A172 (cell line): Measurements from ENCODE around the gene SPATA20. TPM values are rescaled to one million over a fixed set of nuclear protein-coding genes. Genes with fewer than 3 reads are reported as not detected.

ENCODE experiments used
- DNase-seq: peaks from one replicate; pipeline ENCODE4 v3.0.0-alpha.2; 2015; ENCODE audit warnings: low spot score
- total RNA-seq: library from RNA; depleted of rRNA; stranded (reverse); fragments of >200 nt; shearing (Covaris generic); gene quantifications from 2 replicates; pipeline ENCODE4 v1.2.3, GENCODE V29; 2014

Gene SPATA20
- total RNA-seq, 1 experiment from 2014 or later = 80.7 TPM

GRCh38 chr17:50558941-50559614 is 12.1 kb downstream of the SPATA20 start:
- DNase-seq = no peak

- peak; percentile 52 for DNase-seq
Observed at GRCh38 chr17:50559674-50560184, 12.8 kb downstream of the SPATA20 start.

GRCh38 chr17:50560185-50560824 is 13.3 kb downstream of the SPATA20 start, which contains the start of gene CACNA1G:
Gene CACNA1G (plus strand): TSS chr17:50560715. CDS start chr17:50561460, 745 bp downstream.
- DNase-seq = peak; percentile 72

- no peak for DNase-seq
Observed at GRCh38 chr17:50560931-50561745, 14.2 kb downstream of the SPATA20 start.

GRCh38 chr17:50561746-50562141 is 14.8 kb downstream of the SPATA20 start:
- no peak for DNase-seq

GRCh38 chr17:50562242-50563091 is 15.5 kb downstream of the SPATA20 start:
- no peak for DNase-seq

- DNase-seq = no peak
Observed at GRCh38 chr17:50563092-50563511, 16.1 kb downstream of the SPATA20 start.

GRCh38 chr17:50564916-50565315 is 17.9 kb downstream of the SPATA20 start:
- DNase-seq = no peak

- no peak for DNase-seq
Observed at GRCh38 chr17:50565402-50566350, 18.7 kb downstream of the SPATA20 start.

- DNase-seq = no peak
Observed at GRCh38 chr17:50566886-50567285, 19.9 kb downstream of the SPATA20 start.

GRCh38 chr17:50568659-50569058 is 21.7 kb downstream of the SPATA20 start:
- no peak for DNase-seq

GRCh38 chr17:50569592-50569991 is 22.6 kb downstream of the SPATA20 start:
- DNase-seq = no peak

GRCh38 chr17:50570032-50570431 is 23.1 kb downstream of the SPATA20 start:
- no peak for DNase-seq

GRCh38 chr17:50570528-50570927 is 23.6 kb downstream of the SPATA20 start:
- DNase-seq = no peak

GRCh38 chr17:50571681-50572080 is 24.7 kb downstream of the SPATA20 start:
- DNase-seq = no peak

- no peak for DNase-seq
Observed at GRCh38 chr17:50572541-50572940, 25.6 kb downstream of the SPATA20 start.

GRCh38 chr17:50573866-50574611 is 27.1 kb downstream of the SPATA20 start:
- no peak for DNase-seq

GRCh38 chr17:50575581-50576210 is 28.7 kb downstream of the SPATA20 start:
- DNase-seq = no peak

- no peak for DNase-seq
Observed at GRCh38 chr17:50576864-50577263, 29.9 kb downstream of the SPATA20 start.
